ENCODE measurements around the gene PGAM2. TPM values are rescaled to one million over a fixed set of nuclear protein-coding genes. Genes with fewer than 3 reads are reported as not detected.

PGAM2 gene
- total and polyA plus RNA-seq, 12 donors = 0.76 to 30.1 (median 6.7) TPM

DNA sequence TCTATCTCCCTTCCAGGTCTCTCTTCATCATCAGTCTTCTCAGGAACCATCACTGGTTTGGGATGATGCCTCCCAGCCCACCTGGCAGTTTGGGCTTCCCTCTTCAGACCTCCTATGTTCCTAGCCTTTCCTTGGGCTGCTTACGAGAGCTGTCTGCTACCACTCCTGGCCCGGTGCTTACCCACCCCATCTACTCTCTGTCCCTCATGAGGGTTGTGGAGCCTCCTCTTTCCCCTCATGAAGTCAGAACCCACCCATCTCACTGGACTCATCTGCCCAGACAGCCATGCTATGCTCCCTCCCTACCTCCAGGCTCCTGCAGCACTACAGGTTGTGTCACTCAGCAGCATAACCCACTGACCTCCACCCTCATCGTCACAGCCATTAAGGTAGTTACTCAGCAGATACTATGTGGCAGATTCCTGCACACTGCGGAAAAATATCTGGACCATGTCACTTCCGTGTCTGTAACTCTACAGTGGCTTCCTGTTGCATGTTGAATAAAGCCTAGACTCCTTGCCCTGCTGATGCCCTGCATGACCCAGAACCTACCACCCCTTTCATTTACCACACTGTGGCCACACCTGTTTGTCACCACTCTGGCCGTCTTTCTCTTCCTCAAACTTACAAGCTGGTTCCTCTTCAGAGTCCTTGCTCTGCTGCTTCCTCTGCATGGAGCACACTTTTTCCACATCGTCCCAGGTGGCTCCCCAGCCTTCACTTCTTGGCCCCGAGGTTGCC, 18.9 kb downstream of the PGAM2 start:
- DNase-seq = peak in 2 of 7 donors; percentile 38 to 57

DNA sequence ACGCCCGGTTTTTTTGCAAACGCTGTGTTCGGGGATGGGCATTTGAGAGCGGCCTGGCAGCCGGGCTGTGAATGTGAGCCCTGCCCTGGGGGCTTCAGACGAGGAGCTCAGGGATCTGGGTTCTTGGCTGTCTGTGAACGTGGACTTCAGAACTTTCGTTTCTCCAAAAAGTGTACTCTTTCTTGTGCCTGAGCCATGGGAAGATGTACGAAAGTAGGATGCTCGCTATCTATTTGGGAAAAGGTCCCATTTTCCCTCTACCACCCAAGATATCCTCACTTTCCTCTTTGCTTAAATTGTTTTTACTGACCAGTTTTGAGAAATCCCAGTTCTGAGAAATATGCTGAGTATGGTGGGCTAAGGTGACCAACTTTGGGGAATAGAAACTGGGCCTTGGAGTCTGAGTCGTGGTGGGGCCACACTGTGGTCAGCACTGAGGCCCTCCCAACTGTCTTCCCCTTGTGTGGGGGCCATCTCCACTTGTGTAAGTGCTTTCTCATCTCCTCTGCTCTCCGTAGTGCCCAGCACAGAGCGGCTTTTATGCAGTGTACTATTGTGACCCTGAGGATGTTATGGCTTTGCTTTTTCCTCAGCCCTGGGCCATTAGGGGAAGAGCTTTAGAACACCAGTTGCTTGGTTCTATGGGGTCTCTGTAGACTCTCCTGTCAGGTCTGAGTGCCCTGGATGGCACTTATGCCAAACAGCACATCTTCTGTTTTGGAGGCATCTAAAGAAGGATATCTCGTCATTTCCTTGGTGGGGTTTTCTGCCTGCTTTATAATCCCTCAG, 19.9 kb downstream of the PGAM2 start:
- Histone ChIP-seq H3K36me3 (replicated peaks in 1 of 2) (peaks cover 0 to 12% of the 10 kb centered on the region in 2 donors), H3K9me3 (replicated peaks in 1 of 3) (no peaks in the 10 kb centered on the region), H3K4me3 (peak overlapping the region; percentile 8 to 67 (median 46)), H3K27me3 (no peaks in the 10 kb centered on the region), H3K4me1 (replicated peaks in 1 of 2) (peaks cover 21 to 22% of the 10 kb centered on the region in 2 donors), H3K27ac (peak overlapping the region in 4 of 5 donors; percentile 79 to 87 (median 82))
- intact Hi-C loops (cut with DNase I) = no loop called here
- peak in 2 of 7 donors; percentile 12 to 46 for DNase-seq
- WGBS, 4 donors = 18 to 29% (median 22%) methylated on average over 10 to 15 of the region's 15 CpGs
- TF ChIP-seq, protein P1, sequence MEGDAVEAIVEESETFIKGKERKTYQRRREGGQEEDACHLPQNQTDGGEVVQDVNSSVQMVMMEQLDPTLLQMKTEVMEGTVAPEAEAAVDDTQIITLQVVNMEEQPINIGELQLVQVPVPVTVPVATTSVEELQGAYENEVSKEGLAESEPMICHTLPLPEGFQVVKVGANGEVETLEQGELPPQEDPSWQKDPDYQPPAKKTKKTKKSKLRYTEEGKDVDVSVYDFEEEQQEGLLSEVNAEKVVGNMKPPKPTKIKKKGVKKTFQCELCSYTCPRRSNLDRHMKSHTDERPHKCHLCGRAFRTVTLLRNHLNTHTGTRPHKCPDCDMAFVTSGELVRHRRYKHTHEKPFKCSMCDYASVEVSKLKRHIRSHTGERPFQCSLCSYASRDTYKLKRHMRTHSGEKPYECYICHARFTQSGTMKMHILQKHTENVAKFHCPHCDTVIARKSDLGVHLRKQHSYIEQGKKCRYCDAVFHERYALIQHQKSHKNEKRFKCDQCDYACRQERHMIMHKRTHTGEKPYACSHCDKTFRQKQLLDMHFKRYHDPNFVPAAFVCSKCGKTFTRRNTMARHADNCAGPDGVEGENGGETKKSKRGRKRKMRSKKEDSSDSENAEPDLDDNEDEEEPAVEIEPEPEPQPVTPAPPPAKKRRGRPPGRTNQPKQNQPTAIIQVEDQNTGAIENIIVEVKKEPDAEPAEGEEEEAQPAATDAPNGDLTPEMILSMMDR (IDR thresholded peaks at IDR 0.05) = no peak
- TF ChIP-seq POLR2A (IDR thresholded peaks at IDR 0.05) = no peak

More for the DNA sequence above, 18.9 kb downstream of the PGAM2 start:
- peak overlapping the region in 1 of 5 donors; percentile 53 for H3K27ac ChIP-seq
- WGBS, 4 donors = 67 to 74% (median 71%) methylated on average over 8 of the region's 8 CpGs
- no peak overlapping the region for H3K4me3 ChIP-seq
- intact Hi-C loops (cut with DNase I) = no loop called here
- H3K9me3 ChIP-seq (replicated peaks in 1 of 3) = no peaks in the 10 kb centered on the region
- TF ChIP-seq, protein P1 (IDR thresholded peaks at IDR 0.05) = no peak
- TF ChIP-seq POLR2A (IDR thresholded peaks at IDR 0.05) = no peak
- no peaks in the 10 kb centered on the region for H3K27me3 ChIP-seq
- peaks cover 0 to 23% of the 10 kb centered on the region in 2 donors for H3K36me3 ChIP-seq (replicated peaks in 1 of 2)
- peaks cover 18 to 21% of the 10 kb centered on the region in 2 donors for H3K4me1 ChIP-seq (replicated peaks in 1 of 2)

DNA sequence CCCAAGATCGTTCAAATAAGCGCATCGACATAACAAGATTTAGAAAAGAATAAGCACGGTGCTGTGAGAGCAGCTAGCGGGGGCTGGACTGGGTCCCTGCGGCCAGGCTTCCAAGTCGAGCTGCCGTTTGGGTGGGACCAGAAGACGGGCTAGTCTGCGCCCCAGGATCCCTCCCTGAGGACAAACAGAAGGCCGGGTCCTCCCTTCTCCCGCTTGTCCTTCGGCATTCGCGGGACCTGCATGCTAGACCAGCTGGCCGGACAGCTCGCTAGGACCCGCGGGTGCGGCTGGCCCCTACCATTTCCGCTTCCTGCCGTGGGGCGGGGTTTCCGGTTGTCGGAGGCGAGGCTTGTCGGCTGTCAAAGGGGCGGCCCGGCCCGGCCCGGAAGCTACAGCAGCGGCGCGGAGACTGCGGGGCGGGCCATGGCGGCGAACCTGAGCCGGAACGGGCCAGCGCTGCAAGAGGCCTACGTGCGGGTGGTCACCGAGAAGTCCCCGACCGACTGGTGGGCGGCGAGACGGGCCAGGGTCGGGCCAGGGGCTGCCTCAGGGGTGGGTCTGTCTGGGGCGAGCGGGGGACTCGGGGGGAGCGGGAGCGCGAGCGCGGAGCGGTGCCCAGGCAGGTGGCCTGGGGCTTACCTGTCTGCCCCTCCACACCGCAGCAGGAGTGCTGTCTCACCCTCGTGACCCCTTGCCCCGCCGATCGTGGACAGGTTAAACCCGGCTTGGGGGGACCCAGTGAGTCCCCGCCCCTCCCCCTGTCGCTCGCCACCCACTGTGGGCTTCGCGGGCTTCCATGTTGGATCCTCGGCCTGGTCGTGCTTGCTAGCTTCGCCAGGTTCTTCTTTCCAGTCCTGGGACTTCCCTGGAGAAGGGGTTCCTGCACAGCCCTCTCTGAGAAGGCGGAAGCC, 20.8 kb downstream of the PGAM2 start, which contains the start of gene DBNL:
DBNL (plus strand) TSS at position 388 of the 911 bp plus-strand sequence; CDS start at position 424, 36 bp downstream.
- intact Hi-C loops (cut with DNase I) = no loop called here

More for the DNA sequence above, 20.8 kb downstream of the PGAM2 start, which contains the start of gene DBNL:
- Histone ChIP-seq H3K27me3 (no peaks in the 10 kb centered on the region), H3K4me3 (peak within 1 kb of the TSS; percentile 8 to 67 (median 46)), H3K4me1 (replicated peaks in 1 of 2) (peaks cover 21 to 25% of the 10 kb centered on the region in 2 donors), H3K36me3 (replicated peaks in 1 of 2) (peaks cover 0 to 3% of the 10 kb centered on the region in 2 donors), H3K27ac (peak within 1 kb of the TSS; percentile 52 to 87 (median 81)), H3K9me3 (replicated peaks in 1 of 3) (no peaks in the 10 kb centered on the region)
- WGBS, 4 donors = 0 to 2% (median 0%) methylated on average over 13 to 74 of the region's 74 CpGs
- TF ChIP-seq, protein P1 (IDR thresholded peaks at IDR 0.05) = no peak
- peak; percentile 24 to 77 for TF ChIP-seq POLR2A (IDR thresholded peaks at IDR 0.05)
- peak; percentile 94 to 96 (median 95) for DNase-seq
